ENCODE measurements around the gene NRIP2. TPM values are rescaled to one million over a fixed set of nuclear protein-coding genes. Genes with fewer than 3 reads are reported as not detected.

The NRIP2 gene
- total RNA-seq, 1 experiment from 2014 or later = not detected

DNA sequence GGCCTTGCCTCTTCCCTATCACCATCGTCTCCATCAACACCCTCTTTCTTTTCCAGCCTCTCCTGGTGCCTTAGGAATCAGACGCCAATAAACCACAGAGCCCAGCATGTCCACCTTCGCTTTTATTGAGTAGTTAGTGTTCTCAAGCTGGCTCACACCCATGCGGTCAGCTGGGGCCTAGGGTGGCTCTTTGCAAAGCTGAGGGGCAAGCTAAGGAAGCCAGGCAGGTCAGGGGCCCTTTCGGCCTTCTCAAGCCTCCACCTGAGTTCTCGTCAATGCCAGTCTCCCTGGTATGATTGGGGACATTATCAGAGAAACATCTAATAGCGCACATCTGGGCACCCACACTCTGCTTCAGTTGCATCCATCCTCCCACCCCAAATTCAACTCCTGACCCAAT lies 22.7 kb upstream of the NRIP2 start:
- TSS peak; percentile 27 for BruUV-seq (replicated peaks)

DNA sequence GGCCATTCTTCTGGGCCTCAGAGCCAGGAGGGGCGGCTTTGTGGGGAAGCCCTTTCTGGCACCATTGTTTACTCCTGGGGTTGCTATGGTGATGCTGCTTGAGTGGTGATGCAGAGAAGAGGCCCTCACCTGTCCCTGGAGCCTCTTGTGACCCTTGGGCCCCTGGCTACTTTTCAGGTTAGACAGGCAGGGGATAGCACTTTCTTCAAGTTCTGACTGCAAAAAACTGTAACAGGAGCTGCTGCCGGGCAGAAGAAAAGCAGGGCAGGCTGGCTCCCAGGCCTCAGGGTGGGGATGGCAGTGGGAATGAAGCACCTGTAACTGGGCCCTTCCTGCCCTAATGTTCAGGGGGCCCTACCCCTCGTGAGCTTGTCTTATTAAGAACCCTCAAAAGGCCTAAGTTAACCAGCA lies 22.2 kb upstream of the NRIP2 start, which contains the start of gene TEX52:
Gene TEX52 (minus strand): TSS at position 19 of the 411 bp plus-strand sequence. CDS start 13 bp downstream, at position 6.
- Histone ChIP-seq H3K27ac (no peak within 1 kb of the TSS), H3K4me2 (no peak within 1 kb of the TSS), H2AFZ (no peak within 1 kb of the TSS), H3K9me3 (ENCODE audit: insufficient read depth, low read depth) (no peaks in the 10 kb centered on the region), H3F3A (ENCODE audit: insufficient read depth, low read depth) (peaks cover 6% of the 10 kb centered on the region), H3K9me2 (ENCODE audit: insufficient read depth) (no peaks in the 10 kb centered on the region), H4K20me1 (ENCODE audit: insufficient read depth) (no peaks in the 10 kb centered on the region), H3K27me3 (ENCODE audit: insufficient read depth, low read depth) (no peaks in the 10 kb centered on the region), H3K36me3 (ENCODE audit: low read depth) (0 out of 2 replicates have a peak, but pooled peaks cover 3% of the 10 kb centered on the region), H3K79me2 (ENCODE audit: low read depth) (no peaks in the 10 kb centered on the region), H3K4me3 (no peak within 1 kb of the TSS), H3K4me1 (replicated peaks; ENCODE audit: insufficient read depth) (no peaks in the 10 kb centered on the region)
- TF ChIP-seq EZH2 (IDR thresholded peaks at IDR 0.05; ENCODE audit: low read depth) = no peak
- TF ChIP-seq, protein P1, sequence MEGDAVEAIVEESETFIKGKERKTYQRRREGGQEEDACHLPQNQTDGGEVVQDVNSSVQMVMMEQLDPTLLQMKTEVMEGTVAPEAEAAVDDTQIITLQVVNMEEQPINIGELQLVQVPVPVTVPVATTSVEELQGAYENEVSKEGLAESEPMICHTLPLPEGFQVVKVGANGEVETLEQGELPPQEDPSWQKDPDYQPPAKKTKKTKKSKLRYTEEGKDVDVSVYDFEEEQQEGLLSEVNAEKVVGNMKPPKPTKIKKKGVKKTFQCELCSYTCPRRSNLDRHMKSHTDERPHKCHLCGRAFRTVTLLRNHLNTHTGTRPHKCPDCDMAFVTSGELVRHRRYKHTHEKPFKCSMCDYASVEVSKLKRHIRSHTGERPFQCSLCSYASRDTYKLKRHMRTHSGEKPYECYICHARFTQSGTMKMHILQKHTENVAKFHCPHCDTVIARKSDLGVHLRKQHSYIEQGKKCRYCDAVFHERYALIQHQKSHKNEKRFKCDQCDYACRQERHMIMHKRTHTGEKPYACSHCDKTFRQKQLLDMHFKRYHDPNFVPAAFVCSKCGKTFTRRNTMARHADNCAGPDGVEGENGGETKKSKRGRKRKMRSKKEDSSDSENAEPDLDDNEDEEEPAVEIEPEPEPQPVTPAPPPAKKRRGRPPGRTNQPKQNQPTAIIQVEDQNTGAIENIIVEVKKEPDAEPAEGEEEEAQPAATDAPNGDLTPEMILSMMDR (conservative IDR thresholded peaks at IDR 0.05) = no peak
- POLR2A ChIA-PET (ENCODE audit: unreplicated experiment) = interaction anchor here (0.5 kb wide), 1 partner anchor 65 kb away, joined by 6 read pairs; no protein-coding TSS in a partner anchor
- intact Hi-C loops (cut with micrococcal nuclease; ENCODE audit: unreplicated experiment) = no loop called here
- BruUV-seq (replicated peaks) = no TSS peak
- peak; percentile 39 to 42 for DNase-seq
- CTCF ChIA-PET = no interaction called here

More for the DNA sequence above, 22.7 kb upstream of the NRIP2 start:
- Histone ChIP-seq H3K36me3 (ENCODE audit: low read depth) (0 out of 2 replicates have a peak, but pooled peaks cover 3% of the 10 kb centered on the region), H2AFZ (no peak overlapping the region), H3K4me3 (no peak overlapping the region), H3F3A (ENCODE audit: insufficient read depth, low read depth) (peaks cover 6% of the 10 kb centered on the region), H4K20me1 (ENCODE audit: insufficient read depth) (no peaks in the 10 kb centered on the region), H3K9me2 (ENCODE audit: insufficient read depth) (no peaks in the 10 kb centered on the region), H3K4me2 (no peak overlapping the region), H3K27me3 (ENCODE audit: insufficient read depth, low read depth) (no peaks in the 10 kb centered on the region), H3K4me1 (replicated peaks; ENCODE audit: insufficient read depth) (no peaks in the 10 kb centered on the region), H3K27ac (no peak overlapping the region), H3K9me3 (ENCODE audit: insufficient read depth, low read depth) (no peaks in the 10 kb centered on the region), H3K79me2 (ENCODE audit: low read depth) (no peaks in the 10 kb centered on the region)
- ChIA-PET POLR2A (ENCODE audit: unreplicated experiment) (no interaction called here), CTCF (interaction anchor here (0.6 kb wide), 1 partner anchor 18 kb away, joined by 5 read pairs; no protein-coding TSS in a partner anchor)
- TF ChIP-seq, protein P1 (conservative IDR thresholded peaks at IDR 0.05) = no peak
- TF ChIP-seq EZH2 (IDR thresholded peaks at IDR 0.05; ENCODE audit: low read depth) = no peak
- intact Hi-C loops (cut with micrococcal nuclease; ENCODE audit: unreplicated experiment) = no loop called here
- no peak for DNase-seq

DNA sequence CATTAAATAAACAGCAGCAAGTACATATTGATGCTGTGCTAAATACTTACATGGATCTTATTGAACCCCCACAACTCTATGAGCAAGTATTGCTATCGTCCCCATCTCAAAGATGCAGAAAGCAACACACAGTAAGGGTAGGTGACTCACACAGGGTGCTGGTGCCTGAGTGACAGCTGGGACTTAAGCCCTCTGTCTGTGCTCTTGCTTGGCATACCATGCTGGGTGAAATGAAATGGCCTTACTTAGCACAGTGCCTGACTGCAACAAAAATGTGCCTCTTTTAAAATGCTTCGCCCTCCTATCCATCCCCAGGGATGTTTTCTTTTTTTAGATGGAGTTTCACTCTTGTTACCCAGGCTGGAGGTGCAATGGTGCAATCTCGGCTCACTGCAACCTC lies 21.2 kb upstream of the NRIP2 start:
- BruUV-seq (replicated peaks) = no TSS peak
- no peak overlapping the region for H2AFZ ChIP-seq
- no peak overlapping the region for H3K4me2 ChIP-seq
- TF ChIP-seq, protein P1 (conservative IDR thresholded peaks at IDR 0.05) = no peak
- no peak for TF ChIP-seq EZH2 (IDR thresholded peaks at IDR 0.05; ENCODE audit: low read depth)
- H3K79me2 ChIP-seq (ENCODE audit: low read depth) = no peaks in the 10 kb centered on the region
- no peaks in the 10 kb centered on the region for H4K20me1 ChIP-seq (ENCODE audit: insufficient read depth)
- H3K27me3 ChIP-seq (ENCODE audit: insufficient read depth, low read depth) = no peaks in the 10 kb centered on the region
- no peak overlapping the region for H3K27ac ChIP-seq
- intact Hi-C loops (cut with micrococcal nuclease; ENCODE audit: unreplicated experiment) = no loop called here
- H3K4me3 ChIP-seq = no peak overlapping the region
- H3K36me3 ChIP-seq (ENCODE audit: low read depth) = 0 out of 2 replicates have a peak, but pooled peaks cover 3% of the 10 kb centered on the region
- H3F3A ChIP-seq (ENCODE audit: insufficient read depth, low read depth) = peaks cover 6% of the 10 kb centered on the region
- H3K4me1 ChIP-seq (replicated peaks; ENCODE audit: insufficient read depth) = no peaks in the 10 kb centered on the region
- no peak for DNase-seq
- POLR2A ChIA-PET (ENCODE audit: unreplicated experiment) = no interaction called here
- H3K9me2 ChIP-seq (ENCODE audit: insufficient read depth) = no peaks in the 10 kb centered on the region
- no peaks in the 10 kb centered on the region for H3K9me3 ChIP-seq (ENCODE audit: insufficient read depth, low read depth)
- CTCF ChIA-PET = no interaction called here
